ENCODE data around the gene BRD1. TPM values are rescaled to one million over a fixed set of nuclear protein-coding genes. Genes with fewer than 3 reads are reported as not detected.

The BRD1 gene
- total RNA-seq, 4 donors from 2014 or later, result 44.6 to 74.9 (median 60.4) TPM

- peaks cover 0 to 62% (median 5%) of the 10 kb centered on the region in 4 donors for H3K4me1 ChIP-seq
- WGBS, 2 donors, result 83 to 86% methylated on average over 14 of the region's 14 CpGs
Measured at GRCh38 chr22:49807780-49808708, 19.6 kb downstream of the BRD1 start.

DNA sequence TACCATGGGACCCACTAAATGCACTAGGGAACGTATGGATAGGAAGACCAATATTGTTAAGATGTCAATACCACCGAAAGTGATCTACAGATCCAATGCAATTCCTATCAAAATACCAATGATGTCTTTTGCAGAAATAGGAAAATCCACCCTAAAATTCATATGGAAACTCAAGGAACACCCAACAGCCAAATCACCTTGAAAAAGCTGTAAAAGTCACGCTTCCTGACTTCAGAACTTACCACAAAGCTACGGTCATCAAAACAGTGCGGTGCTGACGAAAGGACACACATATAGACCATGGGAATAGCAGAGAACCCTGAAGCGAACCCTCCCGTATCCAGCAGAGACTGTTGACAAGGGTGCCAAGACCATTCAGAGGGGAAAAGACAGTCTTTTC is 20.5 kb downstream of the BRD1 start:
- TF ChIP-seq EP300 (IDR thresholded peaks at IDR 0.05), result no peak
- 97 to 98% methylated on average over 8 of the region's 8 CpGs for WGBS, 2 donors
- DNase-seq (ENCODE audit: low spot score in 2 of 2), result no peak
- no peaks in the 10 kb centered on the region for H3K27me3 ChIP-seq
- no peak overlapping the region for H3K4me3 ChIP-seq
- peaks cover 0 to 60% (median 5%) of the 10 kb centered on the region in 4 donors for H3K4me1 ChIP-seq
- no peaks in the 10 kb centered on the region for H3K9me3 ChIP-seq
- no peak overlapping the region for H3K27ac ChIP-seq
- peaks cover 0 to 20% (median 8%) of the 10 kb centered on the region in 3 donors for H3K36me3 ChIP-seq

More at GRCh38 chr22:49807780-49808708, 19.6 kb downstream of the BRD1 start:
- H3K27ac ChIP-seq, result no peak overlapping the region
- no peak for DNase-seq (ENCODE audit: low spot score in 2 of 2)
- TF ChIP-seq POLR2A (IDR thresholded peaks at IDR 0.05), result no peak
- TF ChIP-seq, protein P1, sequence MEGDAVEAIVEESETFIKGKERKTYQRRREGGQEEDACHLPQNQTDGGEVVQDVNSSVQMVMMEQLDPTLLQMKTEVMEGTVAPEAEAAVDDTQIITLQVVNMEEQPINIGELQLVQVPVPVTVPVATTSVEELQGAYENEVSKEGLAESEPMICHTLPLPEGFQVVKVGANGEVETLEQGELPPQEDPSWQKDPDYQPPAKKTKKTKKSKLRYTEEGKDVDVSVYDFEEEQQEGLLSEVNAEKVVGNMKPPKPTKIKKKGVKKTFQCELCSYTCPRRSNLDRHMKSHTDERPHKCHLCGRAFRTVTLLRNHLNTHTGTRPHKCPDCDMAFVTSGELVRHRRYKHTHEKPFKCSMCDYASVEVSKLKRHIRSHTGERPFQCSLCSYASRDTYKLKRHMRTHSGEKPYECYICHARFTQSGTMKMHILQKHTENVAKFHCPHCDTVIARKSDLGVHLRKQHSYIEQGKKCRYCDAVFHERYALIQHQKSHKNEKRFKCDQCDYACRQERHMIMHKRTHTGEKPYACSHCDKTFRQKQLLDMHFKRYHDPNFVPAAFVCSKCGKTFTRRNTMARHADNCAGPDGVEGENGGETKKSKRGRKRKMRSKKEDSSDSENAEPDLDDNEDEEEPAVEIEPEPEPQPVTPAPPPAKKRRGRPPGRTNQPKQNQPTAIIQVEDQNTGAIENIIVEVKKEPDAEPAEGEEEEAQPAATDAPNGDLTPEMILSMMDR (IDR thresholded peaks at IDR 0.05), result no peak
- TF ChIP-seq EP300 (IDR thresholded peaks at IDR 0.05), result no peak
- H3K4me3 ChIP-seq, result no peak overlapping the region
- H3K9me3 ChIP-seq, result no peaks in the 10 kb centered on the region
- H3K27me3 ChIP-seq, result no peaks in the 10 kb centered on the region
- peaks cover 0 to 14% (median 7%) of the 10 kb centered on the region in 3 donors for H3K36me3 ChIP-seq

DNA sequence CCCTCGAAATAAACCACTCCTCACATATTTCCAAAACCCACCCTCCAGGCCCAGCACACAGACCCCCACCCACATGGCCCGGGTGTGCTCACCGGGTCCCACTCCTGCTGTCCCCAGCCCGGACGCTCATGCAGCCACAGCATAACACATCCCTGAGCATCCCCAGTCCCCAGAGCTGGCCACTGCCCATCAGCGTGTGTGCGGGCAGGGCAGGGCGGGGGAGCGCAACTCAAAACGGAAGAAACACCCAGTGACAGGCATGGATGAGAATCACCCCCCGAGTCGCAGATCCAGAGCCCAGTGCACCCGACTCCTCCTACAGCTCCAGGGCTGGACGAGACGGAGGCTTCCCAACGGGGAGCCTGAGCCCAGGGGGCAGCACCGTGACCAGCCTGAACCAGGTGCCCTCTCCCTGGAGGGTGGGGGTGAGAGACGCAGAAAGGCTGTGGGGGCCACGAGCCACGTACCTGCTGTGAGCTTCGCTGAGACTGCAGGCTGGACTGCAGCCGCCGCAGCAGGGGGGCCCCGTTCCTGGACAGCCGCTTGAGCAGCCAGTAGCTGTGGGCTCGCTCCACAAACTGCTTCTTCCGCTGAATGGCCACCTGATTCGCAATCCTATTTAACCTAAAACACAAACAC is 23.8 kb downstream of the BRD1 start:
- H3K4me3 ChIP-seq, result no peak overlapping the region
- no peak for TF ChIP-seq EP300 (IDR thresholded peaks at IDR 0.05)
- TF ChIP-seq, protein P1 (IDR thresholded peaks at IDR 0.05), result no peak
- no peak for TF ChIP-seq POLR2A (IDR thresholded peaks at IDR 0.05)
- DNase-seq (ENCODE audit: low spot score in 2 of 2), result no peak
- WGBS, 2 donors, result 90% methylated on average over 24 to 28 of the region's 28 CpGs
- no peaks in the 10 kb centered on the region for H3K27me3 ChIP-seq
- no peaks in the 10 kb centered on the region for H3K9me3 ChIP-seq
- peaks cover 0 to 51% (median 8%) of the 10 kb centered on the region in 3 donors for H3K36me3 ChIP-seq
- H3K27ac ChIP-seq, result no peak overlapping the region
- peaks cover 0 to 58% (median 6%) of the 10 kb centered on the region in 4 donors for H3K4me1 ChIP-seq

DNA sequence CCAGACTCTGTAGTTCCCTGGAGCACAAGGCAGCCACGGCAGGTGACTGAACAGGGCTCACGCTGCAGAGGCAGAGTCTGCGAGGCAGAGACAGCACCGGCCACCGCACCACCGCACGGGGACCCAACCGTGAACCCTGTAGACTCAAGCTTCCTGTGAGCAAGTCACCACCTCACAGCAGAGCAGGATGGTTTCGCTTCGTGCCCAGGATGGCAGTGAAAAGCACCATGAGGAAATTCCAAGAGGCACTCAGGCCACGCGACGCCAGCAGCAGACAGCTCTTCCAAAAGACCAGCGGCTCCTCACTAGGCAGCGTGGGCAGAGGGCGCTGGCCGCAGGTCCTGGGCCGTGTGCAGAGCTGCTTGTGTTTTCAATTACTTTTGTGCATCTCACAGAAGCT is 24.5 kb downstream of the BRD1 start:
- Histone ChIP-seq H3K36me3 (peaks cover 0 to 58% (median 12%) of the 10 kb centered on the region in 3 donors), H3K27me3 (no peaks in the 10 kb centered on the region), H3K4me1 (peaks cover 0 to 54% (median 6%) of the 10 kb centered on the region in 4 donors), H3K4me3 (no peak overlapping the region), H3K9me3 (no peaks in the 10 kb centered on the region), H3K27ac (no peak overlapping the region)
- TF ChIP-seq POLR2A (IDR thresholded peaks at IDR 0.05), result no peak
- no peak for TF ChIP-seq EP300 (IDR thresholded peaks at IDR 0.05)
- TF ChIP-seq, protein P1 (IDR thresholded peaks at IDR 0.05), result no peak
- WGBS, 2 donors, result 88 to 91% methylated on average over 18 of the region's 18 CpGs
- no peak for DNase-seq (ENCODE audit: low spot score in 2 of 2)

DNA sequence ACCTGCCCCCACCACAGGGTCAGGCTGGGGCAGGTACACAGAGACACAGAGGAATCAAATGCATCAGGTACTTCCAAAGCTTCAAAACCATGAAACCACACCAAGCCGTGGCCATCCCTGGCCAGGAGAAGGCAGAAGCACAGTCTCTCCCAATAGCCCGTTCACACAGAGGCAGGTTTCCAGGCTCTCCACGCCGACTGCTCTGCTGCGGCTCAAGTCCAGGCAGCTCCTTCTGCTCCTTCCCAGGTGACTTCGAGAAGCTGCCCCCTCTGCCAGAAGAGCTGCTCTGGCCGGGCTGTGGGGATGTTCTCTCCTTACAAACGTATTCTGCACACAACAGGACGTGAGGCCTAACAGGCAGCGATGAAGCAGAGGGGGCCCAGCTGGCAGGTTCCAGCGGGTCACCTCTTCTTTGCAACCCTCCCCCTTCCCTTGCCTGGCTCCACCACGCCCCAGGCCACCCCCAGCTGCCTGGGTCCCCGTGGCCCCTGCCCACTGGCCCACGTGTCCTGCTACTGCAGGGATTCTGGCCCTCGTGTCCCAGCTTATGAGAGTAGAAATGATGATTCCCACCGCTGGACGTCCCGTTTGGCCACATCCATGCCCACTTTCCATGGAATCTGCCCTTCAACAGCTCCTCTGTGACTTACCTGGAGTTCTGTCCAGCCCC is 26.1 kb downstream of the BRD1 start:
- DNase-seq (ENCODE audit: low spot score in 2 of 2), result no peak
- H3K4me1 ChIP-seq, result peaks cover 0 to 50% (median 6%) of the 10 kb centered on the region in 4 donors
- 78 to 81% methylated on average over 13 to 17 of the region's 18 CpGs for WGBS, 2 donors
- TF ChIP-seq POLR2A (IDR thresholded peaks at IDR 0.05) (no peak), EP300 (IDR thresholded peaks at IDR 0.05) (no peak)
- TF ChIP-seq, protein P1 (IDR thresholded peaks at IDR 0.05), result no peak
- H3K27me3 ChIP-seq, result no peaks in the 10 kb centered on the region
- H3K4me3 ChIP-seq, result no peak overlapping the region
- H3K36me3 ChIP-seq, result peaks cover 0 to 74% (median 24%) of the 10 kb centered on the region in 3 donors
- H3K9me3 ChIP-seq, result no peaks in the 10 kb centered on the region
- no peak overlapping the region for H3K27ac ChIP-seq
